Measurements from ENCODE around the gene SEC14L3.
"Not testable (repeated sequence)": the region's sequence is repeated elsewhere in the genome, so short reads cannot be mapped to it uniquely, and the experiment has no call there.

GRCh38 chr22:30460555-30460954 lies 11.3 kb downstream of the SEC14L3 start:
- not testable (repeated sequence) for TF ChIP-seq POLR2AphosphoS5 (IDR thresholded peaks at IDR 0.05); CTCF (IDR thresholded peaks at IDR 0.05); POLR2A (IDR thresholded peaks at IDR 0.05; ENCODE audit: low read depth)
